ENCODE results near the gene GJD3.
"Not testable (repeated sequence)": the region's sequence is repeated elsewhere in the genome, so short reads cannot be mapped to it uniquely, and the experiment has no call there.

Gene GJD3, protein sequence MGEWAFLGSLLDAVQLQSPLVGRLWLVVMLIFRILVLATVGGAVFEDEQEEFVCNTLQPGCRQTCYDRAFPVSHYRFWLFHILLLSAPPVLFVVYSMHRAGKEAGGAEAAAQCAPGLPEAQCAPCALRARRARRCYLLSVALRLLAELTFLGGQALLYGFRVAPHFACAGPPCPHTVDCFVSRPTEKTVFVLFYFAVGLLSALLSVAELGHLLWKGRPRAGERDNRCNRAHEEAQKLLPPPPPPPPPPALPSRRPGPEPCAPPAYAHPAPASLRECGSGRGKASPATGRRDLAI

DNA sequence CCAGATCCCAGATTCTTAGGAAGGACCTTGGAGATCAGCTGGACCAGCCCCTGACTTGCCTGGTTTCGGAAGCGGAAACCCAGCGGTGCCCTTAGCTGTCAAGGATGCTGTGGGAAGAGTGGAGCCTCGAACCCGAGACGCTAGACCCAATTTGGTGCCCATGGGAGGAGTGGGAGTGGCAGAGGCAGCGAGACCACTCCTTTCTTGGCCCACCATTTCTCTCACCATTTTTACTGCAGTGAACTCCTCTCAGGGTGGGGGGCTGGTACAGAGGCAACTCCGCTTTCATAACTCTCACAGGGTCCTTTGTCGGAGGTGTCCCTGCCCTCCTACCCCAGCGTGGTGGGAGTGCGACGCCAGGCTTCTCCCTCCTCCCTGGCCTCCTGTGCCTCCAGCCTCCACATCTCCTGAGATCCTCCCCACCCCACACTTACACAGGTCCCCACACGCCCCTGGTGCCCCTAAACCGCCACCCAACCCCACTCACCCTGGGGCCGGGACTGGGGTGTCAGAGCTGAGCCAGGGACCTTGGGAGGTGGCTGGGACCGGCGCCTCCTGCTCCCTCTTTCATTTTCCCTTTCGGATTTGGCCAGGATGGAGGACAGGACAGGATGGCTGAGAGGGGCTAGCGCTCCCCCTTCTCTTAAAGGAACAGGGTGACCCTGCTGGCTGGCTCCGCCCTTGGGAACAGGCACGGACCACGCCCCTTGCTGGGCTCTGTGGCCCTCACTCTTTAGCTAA, at the start of gene GJD3:
Gene GJD3 (minus strand): TSS at position 617 of the 741 bp plus-strand sequence. CDS start 922 bp downstream, outside the sequence.
- no peak for DNase-seq

DNA sequence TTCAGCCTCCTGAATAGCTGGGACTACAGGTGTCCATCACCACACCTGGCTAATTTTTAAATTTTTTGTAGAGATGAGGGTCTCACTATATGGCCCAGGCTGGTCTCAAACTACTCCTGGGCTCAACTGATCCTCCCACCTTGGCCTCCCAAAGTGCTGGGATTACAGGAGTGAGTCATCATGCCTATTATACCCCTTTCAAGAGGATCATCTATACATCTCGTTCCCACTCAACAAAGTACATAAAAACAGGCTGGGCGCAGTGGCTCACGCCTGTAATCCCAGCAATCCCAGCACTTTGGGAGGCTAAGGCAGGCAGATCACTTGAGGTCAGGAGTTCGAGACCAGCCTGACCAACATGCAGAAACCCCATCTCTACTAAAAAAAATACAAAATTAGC, 49.8 kb upstream of the GJD3 start:
- DNase-seq, result not testable (repeated sequence)

GRCh38 chr17:40412880-40413279, 48.3 kb upstream of the GJD3 start:
- DNase-seq, result no peak

GRCh38 chr17:40411821-40412220, 47.3 kb upstream of the GJD3 start:
- no peak for DNase-seq

- no peak for DNase-seq
Measured at GRCh38 chr17:40410082-40410481, 45.5 kb upstream of the GJD3 start.

DNA sequence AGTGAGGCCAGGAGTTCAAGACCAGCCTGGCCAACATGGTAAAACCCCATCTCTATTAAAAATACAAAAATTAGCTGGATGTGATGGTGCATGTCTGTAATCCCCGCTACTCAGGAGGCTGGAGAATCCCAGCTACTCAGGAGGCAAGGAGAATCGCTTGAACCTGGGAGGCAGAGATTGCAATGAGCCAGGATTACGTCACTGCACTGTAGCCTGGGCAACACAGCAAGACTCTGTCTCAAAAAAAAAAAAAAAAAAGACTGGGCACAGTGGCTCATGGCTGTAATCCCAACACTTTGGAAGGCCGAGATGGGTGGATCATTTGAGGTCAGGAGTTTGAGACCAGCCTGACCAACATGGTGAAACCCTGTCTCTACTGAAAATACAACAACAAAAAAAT, 45.0 kb upstream of the GJD3 start:
- DNase-seq, result not testable (repeated sequence)

DNA sequence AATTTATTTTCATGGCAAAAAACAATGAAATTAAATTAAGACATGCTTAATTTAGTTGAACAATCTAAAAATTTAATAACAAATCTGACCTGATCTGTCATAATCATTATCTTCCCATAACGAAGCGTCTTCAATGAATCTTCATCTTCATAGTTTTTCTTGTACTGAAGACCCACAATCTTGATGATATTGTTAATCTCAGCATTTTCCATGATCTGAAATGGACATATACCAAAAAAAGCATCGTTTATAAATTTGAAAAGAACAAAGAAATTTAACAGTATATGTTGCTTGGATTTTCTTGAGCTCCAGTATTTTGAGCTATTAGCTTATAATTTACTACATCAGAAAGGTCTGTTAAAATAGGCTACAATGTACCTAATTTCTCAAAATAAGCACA, 42.9 kb upstream of the GJD3 start:
- no peak for DNase-seq

GRCh38 chr17:40404003-40404402, 39.5 kb upstream of the GJD3 start:
- DNase-seq, result no peak

DNA sequence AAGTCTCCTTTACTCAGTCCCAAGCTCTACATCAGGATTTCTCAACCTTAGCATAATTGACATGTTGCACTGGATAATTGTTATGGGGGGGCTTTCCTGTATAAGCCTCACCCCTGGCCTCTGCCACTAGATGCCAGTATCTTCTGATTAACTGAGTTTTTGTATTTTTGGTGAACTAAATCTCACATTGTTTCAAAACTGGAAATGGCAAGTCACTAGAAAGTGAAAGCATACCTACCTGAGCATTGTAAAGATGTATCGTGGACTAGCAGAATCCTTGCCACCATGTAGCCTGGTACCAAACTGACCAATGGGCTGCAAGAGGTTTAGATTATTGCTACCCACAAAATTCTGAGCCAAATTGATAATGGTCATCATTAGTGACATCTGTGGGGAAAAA, 38.1 kb upstream of the GJD3 start:
- no peak for DNase-seq

DNA sequence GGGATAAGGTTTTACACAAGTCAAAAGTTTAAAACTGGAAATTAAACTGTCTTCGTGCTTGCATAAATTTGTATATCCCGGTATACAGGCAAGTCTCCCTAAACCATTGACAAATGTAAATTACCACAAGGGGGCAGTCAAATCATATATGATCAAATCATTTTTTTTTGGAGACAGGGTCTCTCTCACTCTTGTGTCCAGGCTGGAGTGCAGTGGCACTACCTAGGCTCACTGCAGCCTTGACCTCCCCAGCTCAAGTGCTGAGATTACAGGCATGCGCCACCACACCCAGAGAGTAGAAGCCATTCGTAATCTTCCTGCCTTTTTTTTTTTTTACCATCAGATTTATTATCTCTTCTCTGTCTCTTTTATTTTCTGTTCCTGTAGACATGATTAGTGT, 34.6 kb upstream of the GJD3 start:
- no peak for DNase-seq

- DNase-seq, result not testable (repeated sequence)
Measured at GRCh38 chr17:40386555-40386954, 22.0 kb upstream of the GJD3 start.

- DNase-seq, result no peak
Measured at GRCh38 chr17:40382251-40382650, 17.7 kb upstream of the GJD3 start.

DNA sequence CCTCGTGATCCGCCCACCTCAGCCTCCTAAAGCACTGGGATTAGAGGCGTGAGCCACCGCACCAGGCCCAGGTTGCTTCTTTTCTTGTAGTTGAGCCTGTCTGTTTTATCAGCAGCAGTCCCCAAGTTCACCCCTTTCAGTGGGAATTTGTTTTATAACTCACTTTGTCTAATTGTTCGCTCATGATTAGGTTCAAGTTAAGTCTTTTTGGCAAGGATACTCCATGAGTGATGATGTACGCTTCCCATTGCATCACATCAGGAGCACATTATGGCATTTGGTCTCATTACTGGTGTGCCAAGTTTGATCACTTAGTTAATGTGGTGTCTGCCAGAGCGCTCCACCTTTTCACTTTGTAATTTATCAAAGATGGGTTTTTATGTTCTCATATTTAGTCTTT, 14.4 kb upstream of the GJD3 start:
- no peak for DNase-seq

DNA sequence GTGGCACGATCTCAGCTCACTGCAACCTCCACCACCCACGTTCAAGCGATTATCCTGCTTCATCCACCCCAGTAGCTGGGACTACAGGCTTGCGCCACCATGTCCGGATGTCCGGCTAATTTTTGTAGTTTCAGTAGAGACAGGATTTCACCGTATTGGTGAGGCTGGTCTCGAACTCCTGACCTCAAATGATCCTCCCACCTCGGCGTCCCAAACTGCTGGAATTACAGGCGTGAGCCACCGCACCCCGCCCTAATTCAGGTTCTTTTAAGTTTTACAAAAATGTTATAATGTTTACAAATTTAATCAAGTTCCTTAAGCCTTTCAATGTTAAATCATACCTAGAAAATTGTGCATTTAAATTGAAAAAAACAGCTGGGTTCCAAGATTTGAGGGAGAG, 13.3 kb upstream of the GJD3 start:
- no peak for DNase-seq

DNA sequence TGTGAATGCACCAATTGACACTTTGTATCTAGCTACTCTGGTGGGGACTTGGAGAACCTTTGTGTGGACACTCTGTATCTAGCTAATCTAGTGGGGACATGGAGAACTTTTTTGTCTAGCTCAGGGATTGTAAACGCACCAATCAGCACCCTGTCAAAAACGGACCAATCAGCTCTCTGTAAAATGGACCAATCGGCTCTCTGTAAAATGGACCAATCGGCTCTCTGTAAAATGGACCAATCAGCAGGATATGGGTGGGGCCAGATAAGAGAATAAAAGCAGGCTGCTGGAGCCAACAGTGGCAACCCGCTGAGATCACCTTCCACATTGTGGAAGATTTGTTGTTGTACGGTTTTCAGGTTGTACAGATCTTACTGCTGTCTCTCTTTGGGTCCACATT, 12.0 kb upstream of the GJD3 start:
- not testable (repeated sequence) for DNase-seq

- DNase-seq, result not testable (repeated sequence)
Measured at GRCh38 chr17:40375786-40376185, 11.2 kb upstream of the GJD3 start.

GRCh38 chr17:40374821-40375498, 10.4 kb upstream of the GJD3 start:
- no peak for DNase-seq

DNA sequence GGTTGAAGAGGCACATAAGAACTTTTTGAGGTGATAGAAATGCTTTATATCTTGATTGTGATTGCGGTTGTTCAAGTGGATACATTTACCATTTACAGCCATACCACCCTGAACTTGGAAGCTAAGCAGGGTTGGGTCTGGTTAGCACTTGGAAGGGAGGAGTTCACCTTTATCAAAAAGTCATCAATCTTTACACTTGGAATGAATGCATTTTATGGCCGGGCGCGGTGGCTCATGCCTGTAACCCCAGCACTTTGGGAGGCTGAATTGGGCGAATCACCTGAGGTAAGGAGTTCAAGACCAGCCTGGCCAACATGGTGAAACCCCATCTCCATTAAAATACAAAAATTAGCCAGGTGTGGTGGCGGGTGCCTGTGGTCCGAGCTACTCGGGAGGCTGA, 9.5 kb upstream of the GJD3 start:
- DNase-seq, result no peak

DNA sequence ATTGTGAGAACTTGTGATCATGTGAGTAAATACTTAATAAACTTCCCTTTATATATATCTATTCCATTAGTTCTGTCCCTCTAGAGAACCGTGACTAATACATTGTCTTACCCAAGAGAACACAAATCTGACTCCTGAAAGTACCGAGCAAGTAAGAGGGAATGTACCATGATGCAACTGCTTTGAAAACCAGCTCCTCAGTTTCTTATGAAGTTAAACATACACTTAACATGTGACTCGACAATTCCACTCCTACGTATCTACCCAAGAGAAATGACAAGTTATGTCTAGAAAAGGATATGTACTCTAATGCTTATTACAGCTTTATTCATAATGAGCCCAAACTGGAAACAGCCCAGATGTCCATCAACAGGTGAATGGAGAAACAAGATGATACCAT, 8.8 kb upstream of the GJD3 start:
- no peak for DNase-seq

DNA sequence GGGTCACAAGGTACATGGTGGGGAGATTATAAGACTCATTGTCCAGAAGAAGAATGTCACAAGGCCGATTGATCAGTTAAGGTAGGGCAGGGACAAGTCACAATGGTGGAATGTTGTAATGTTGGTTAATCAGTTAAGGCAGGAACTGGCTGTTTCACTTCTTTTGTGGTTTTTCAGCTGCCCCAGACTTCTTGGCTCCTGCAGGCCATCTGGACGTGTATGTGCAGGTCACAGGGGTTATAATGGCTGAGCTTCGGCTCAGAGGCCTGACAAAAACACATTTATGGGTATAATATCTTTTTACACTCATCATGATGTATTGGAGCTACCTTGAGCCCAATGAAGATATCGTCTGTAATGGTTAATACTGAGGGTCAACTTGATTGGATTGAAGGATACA, 8.1 kb upstream of the GJD3 start:
- not testable (repeated sequence) for DNase-seq

DNA sequence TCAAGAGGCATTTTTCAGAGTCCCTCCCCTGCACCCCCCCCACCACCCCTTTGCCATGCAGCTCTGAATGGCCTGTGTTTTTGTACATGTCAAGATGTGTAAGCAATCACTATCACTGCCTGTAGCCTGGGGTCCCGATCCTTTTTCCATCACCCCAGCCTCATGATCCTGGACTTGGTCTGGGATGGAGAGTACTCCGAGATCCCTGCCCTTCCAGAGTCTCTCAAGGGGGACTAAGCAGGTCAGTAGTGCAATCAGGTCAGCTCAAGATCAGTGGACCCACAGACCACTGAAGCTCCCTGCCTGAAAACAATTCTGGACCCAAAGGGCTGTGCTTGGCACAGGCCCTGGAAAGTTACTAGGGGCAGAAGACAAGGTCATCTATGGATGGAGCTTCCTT, 7.5 kb upstream of the GJD3 start:
- no peak for DNase-seq

DNA sequence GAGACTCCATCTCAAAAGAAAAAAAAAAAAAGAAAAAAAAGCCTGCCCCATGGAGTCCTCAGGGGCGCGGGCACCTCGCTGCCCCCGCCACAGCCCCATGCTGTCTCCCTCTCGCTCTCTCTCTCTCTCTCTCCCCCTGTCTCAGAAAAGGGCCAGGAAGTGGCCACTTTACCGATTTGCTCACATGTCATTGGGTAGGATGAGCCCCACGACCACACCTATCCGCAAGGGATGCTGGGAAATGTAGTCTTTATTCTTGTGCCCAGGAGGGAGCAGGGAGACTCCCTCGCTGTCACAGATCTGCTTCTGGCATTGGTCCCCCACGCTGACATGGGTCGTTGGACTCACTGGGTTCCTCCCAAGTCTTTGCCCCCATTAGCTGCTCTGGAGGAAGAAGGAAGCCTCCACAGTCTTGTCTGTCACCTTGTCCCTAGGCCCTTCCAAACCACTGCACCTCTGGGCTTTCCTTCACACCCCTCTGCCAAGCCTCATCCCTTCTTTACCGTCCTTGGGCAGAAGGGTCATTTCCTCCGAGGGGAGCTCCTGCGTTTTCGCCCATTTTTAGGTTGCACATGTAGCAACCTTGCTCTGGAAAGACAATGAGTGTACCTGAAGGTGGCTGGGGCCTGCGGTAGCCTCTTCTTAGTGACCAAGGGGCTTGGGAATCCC, 6.9 kb upstream of the GJD3 start:
- DNase-seq, result no peak

DNA sequence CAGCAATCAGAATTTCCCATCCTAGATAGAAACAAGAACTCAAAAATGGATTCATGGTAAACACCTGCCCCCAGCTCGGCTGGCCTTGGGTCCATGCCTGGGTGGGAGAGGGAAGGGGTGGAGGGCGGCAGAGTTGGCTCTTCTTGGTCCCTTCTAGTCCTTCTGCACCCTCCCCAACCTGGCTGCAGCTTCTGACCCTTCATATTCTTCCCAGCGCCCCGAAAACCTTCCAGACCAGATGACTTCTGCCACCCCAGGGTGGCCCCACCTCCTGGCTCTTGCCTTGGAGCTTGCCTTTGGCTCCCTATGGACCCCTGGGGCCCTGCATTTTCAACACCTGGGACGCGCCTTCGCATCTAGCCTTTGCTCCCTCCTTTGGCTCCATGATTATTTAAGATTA, 5.4 kb upstream of the GJD3 start:
- DNase-seq, result no peak

Data from stimulated activated CD4-positive, alpha-beta T cell treated with anti-CD3 and anti-CD28 coated beads, Interleukin-4, amount 100 ng/mL, for 1 hour (primary cell).